Tibial nerve (tissue), 4 donors: ENCODE results near the gene DEF6. TPM values are rescaled to one million over a fixed set of nuclear protein-coding genes. Genes with fewer than 3 reads are reported as not detected.

ENCODE experiments used
- DNase-seq, 2 donors: peaks; one replicate each; pipeline ENCODE4 v3.0.0-alpha.2; 2019; ENCODE audit warnings: low spot score in 2 of 2
- H3K27ac ChIP-seq, 4 donors: fragments of 200-600 bp; sonication (generic) in 3 of 4; one replicate each; pipeline ENCODE4 v1.5.1; 2017 to 2019; ENCODE audit warnings: mild to moderate bottlenecking in 1 of 4
- H3K27me3 ChIP-seq, 2 donors: fragments of 200-600 bp; sonication (generic) in 1 of 2; one replicate each; pipeline versions ENCODE4 v1.5.1 to v1.6.0; 2017 to 2019
- H3K36me3 ChIP-seq, 3 donors: fragments of 200-600 bp; sonication (generic); one replicate each; pipeline ENCODE4 v1.5.1; 2018 to 2019
- H3K4me1 ChIP-seq, 4 donors: fragments of 200-600 bp; sonication (generic) in 3 of 4; one replicate each; pipeline ENCODE4 v1.5.1; 2017 to 2019
- H3K4me3 ChIP-seq, 4 donors: fragments of 200-600 bp; sonication (generic) in 3 of 4; one replicate each; pipeline ENCODE4 v1.5.1; 2017 to 2019; ENCODE audit warnings: mild to moderate bottlenecking in 1 of 4, moderate library complexity in 1 of 4
- H3K9me3 ChIP-seq, 4 donors: fragments of 200-600 bp; sonication (generic) in 3 of 4; one replicate each; pipeline ENCODE4 v1.5.1; 2017 to 2019
- EP300 ChIP-seq, 2 donors: sonication (generic); formaldehyde crosslinking; IDR thresholded peaks; one replicate each; pipeline ENCODE4 v1.6.1; 2017; ENCODE audit warnings: antibody characterized with exemption in 2 of 2, mild to moderate bottlenecking in 1 of 2
- POLR2A ChIP-seq, 2 donors: fragments of 450-650 bp; IDR thresholded peaks; one replicate each; pipeline ENCODE4 v1.6.1; 2017; ENCODE audit warnings: antibody characterized with exemption in 2 of 2, mild to moderate bottlenecking in 2 of 2, moderate library complexity in 2 of 2
- WGBS, 2 donors: methylation state at CpG; one replicate each; pipeline ENCODE4 v1.1.5; 2018; 5-methylcytosine and 5-hydroxymethylcytosine counted together
- total RNA-seq, 4 donors: library from RNA; depleted of rRNA; stranded (reverse); fragments of >200 nt; gene quantifications; one replicate each; pipeline ENCODE4 v1.1.0, GENCODE V29; 2016
- TF ChIP-seq, protein P1 (sequence below), 5 experiments: fragments of 200-600 bp in 3 of 5; fragments of 450-650 bp in 2 of 5; sonication (generic) in 3 of 5; IDR thresholded peaks; one replicate each; pipeline ENCODE4 v1.5.1; 2016 to 2019; ENCODE audit warnings: antibody characterized with exemption in 5 of 5, mild to moderate bottlenecking in 3 of 5, moderate library complexity in 2 of 5

DEF6 gene
- total RNA-seq, 4 donors from 2014 or later, result 3.3 to 21.9 (median 7.4) TPM

DNA sequence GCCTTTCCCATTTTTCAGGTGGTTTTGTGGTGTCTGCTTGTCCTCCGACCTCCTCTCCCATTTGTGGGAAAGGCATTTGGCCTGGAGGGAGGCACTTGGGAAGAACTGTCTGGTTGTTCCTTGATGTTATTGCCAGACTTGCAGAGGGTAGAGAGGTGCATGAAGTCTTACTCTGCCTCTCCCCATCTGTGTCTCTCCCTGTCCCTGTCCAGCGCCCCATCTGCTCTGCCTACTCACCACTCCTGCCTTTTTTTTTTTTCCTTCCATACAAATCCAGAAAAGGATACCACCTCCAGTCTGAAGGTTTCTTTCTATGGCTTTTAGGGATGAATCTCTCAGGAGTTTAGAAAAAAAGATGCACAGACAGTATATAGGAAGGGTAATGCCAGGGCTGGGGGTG, 64.6 kb downstream of the DEF6 start:
- H3K4me1 ChIP-seq, result peaks cover 0 to 47% (median 18%) of the 10 kb centered on the region in 4 donors
- H3K9me3 ChIP-seq, result no peaks in the 10 kb centered on the region
- no peak overlapping the region for H3K4me3 ChIP-seq
- H3K36me3 ChIP-seq, result peaks cover 0 to 1% (median 0%) of the 10 kb centered on the region in 3 donors
- no peaks in the 10 kb centered on the region for H3K27me3 ChIP-seq
- TF ChIP-seq, protein P1, sequence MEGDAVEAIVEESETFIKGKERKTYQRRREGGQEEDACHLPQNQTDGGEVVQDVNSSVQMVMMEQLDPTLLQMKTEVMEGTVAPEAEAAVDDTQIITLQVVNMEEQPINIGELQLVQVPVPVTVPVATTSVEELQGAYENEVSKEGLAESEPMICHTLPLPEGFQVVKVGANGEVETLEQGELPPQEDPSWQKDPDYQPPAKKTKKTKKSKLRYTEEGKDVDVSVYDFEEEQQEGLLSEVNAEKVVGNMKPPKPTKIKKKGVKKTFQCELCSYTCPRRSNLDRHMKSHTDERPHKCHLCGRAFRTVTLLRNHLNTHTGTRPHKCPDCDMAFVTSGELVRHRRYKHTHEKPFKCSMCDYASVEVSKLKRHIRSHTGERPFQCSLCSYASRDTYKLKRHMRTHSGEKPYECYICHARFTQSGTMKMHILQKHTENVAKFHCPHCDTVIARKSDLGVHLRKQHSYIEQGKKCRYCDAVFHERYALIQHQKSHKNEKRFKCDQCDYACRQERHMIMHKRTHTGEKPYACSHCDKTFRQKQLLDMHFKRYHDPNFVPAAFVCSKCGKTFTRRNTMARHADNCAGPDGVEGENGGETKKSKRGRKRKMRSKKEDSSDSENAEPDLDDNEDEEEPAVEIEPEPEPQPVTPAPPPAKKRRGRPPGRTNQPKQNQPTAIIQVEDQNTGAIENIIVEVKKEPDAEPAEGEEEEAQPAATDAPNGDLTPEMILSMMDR (IDR thresholded peaks at IDR 0.05), result no peak
- TF ChIP-seq EP300 (IDR thresholded peaks at IDR 0.05) (no peak), POLR2A (IDR thresholded peaks at IDR 0.05) (no peak)
- H3K27ac ChIP-seq, result no peak overlapping the region
- 78 to 91% methylated on average over 2 of the region's 2 CpGs for WGBS, 2 donors
- no peak for DNase-seq

DNA sequence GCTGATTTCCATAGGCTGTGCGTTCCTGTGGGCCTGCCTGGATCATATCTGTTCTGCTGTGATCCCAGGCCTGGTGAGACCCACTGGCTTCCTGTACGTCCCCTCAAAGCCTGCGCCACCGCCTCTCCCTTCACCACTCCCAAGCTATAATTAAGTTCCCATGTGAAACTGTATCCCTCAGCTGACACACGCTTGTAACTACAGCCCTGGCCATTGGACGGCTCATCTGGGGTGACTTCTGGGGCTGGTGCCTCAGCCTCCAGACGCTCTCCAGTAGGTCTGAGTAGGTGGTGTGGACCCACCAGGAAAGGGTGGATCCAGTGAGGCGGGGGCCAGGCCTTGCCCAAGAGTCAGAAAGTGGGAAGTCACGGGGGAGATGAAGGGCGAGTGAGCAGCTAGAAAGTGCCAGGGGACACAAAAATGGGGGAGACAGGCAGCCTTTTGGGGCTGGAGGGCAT, 65.7 kb downstream of the DEF6 start:
- TF ChIP-seq POLR2A (IDR thresholded peaks at IDR 0.05) (no peak), EP300 (IDR thresholded peaks at IDR 0.05) (no peak)
- TF ChIP-seq, protein P1 (IDR thresholded peaks at IDR 0.05), result no peak
- no peak overlapping the region for H3K27ac ChIP-seq
- no peak for DNase-seq
- WGBS, 2 donors, result 65 to 68% methylated on average over 10 of the region's 10 CpGs
- H3K9me3 ChIP-seq, result no peaks in the 10 kb centered on the region
- peaks cover 0 to 47% (median 17%) of the 10 kb centered on the region in 4 donors for H3K4me1 ChIP-seq
- H3K4me3 ChIP-seq, result no peak overlapping the region
- no peaks in the 10 kb centered on the region for H3K27me3 ChIP-seq
- no peaks in the 10 kb centered on the region for H3K36me3 ChIP-seq

GRCh38 chr6:35365594-35366203, 68.1 kb downstream of the DEF6 start:
- peaks cover 0 to 47% (median 16%) of the 10 kb centered on the region in 4 donors for H3K4me1 ChIP-seq
- H3K36me3 ChIP-seq, result no peaks in the 10 kb centered on the region
- no peaks in the 10 kb centered on the region for H3K27me3 ChIP-seq
- no peak overlapping the region for H3K27ac ChIP-seq
- H3K4me3 ChIP-seq, result no peak overlapping the region
- H3K9me3 ChIP-seq, result no peaks in the 10 kb centered on the region
- no peak for DNase-seq
- 90 to 97% methylated on average over 6 of the region's 6 CpGs for WGBS, 2 donors
- TF ChIP-seq, protein P1 (IDR thresholded peaks at IDR 0.05), result no peak
- TF ChIP-seq POLR2A (IDR thresholded peaks at IDR 0.05), result no peak
- TF ChIP-seq EP300 (IDR thresholded peaks at IDR 0.05), result no peak

DNA sequence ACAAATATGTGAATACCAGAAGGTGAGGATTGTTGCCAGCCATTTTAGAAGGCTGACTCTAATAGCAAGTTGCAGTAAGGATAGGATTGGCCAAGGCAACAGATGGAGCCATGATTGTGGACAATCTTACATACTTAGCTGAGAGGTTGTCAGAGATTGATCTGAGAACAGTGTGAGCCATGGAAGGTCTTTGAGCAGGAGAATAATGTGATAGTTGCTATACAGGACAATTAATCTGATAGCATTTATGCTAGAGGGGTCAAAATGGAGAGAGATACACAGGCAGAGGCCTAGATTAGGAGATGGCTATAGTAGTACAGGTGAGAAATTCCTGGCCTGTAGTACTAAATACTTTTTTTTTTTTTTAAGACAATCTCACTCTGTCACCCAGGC, 68.6 kb downstream of the DEF6 start:
- DNase-seq, result no peak
- Histone ChIP-seq H3K36me3 (no peaks in the 10 kb centered on the region), H3K9me3 (no peaks in the 10 kb centered on the region), H3K27me3 (no peaks in the 10 kb centered on the region), H3K27ac (no peak overlapping the region), H3K4me3 (no peak overlapping the region), H3K4me1 (peaks cover 0 to 50% (median 17%) of the 10 kb centered on the region in 4 donors)
- TF ChIP-seq POLR2A (IDR thresholded peaks at IDR 0.05), result no peak
- TF ChIP-seq EP300 (IDR thresholded peaks at IDR 0.05), result no peak
- TF ChIP-seq, protein P1 (IDR thresholded peaks at IDR 0.05), result no peak

DNA sequence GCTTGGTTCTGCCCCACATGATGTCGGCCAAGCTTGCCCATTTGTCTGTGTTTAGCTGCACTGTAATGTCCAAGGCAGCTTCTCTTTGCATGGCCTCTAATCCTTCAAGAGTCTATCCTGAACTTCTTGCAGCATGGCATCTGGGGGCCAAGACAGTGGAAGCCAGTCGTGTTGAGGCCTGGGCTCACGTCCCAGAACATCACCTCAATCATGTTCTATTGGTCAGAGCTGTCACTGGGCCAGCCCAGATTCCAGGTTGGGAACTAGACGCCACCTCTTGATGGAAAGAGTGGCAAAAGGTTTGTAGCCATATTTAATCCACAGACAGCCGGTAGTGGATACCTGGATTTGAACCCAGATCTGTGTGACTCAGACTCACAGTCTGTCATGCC, 70.0 kb downstream of the DEF6 start:
- H3K4me3 ChIP-seq, result no peak overlapping the region
- H3K36me3 ChIP-seq, result no peaks in the 10 kb centered on the region
- peaks cover 0 to 47% (median 20%) of the 10 kb centered on the region in 4 donors for H3K4me1 ChIP-seq
- no peak for DNase-seq
- H3K27ac ChIP-seq, result no peak overlapping the region
- H3K9me3 ChIP-seq, result no peaks in the 10 kb centered on the region
- 90% methylated on average over 5 of the region's 5 CpGs for WGBS, 2 donors
- TF ChIP-seq, protein P1 (IDR thresholded peaks at IDR 0.05), result no peak
- TF ChIP-seq EP300 (IDR thresholded peaks at IDR 0.05), result no peak
- no peaks in the 10 kb centered on the region for H3K27me3 ChIP-seq
